SU-DHL-6 (cell line): ENCODE results near the gene MKI67.
"Not testable (repeated sequence)": the region's sequence is repeated elsewhere in the genome, so short reads cannot be mapped to it uniquely, and the experiment has no call there.

ENCODE experiments used
- H2AFZ ChIP-seq: fragments of 200-600 bp; sonication (generic); 2 replicates; pipeline ENCODE4 v1.6.1; 2014; ENCODE audit warnings: low read depth, mild to moderate bottlenecking, moderate library complexity, mixed read lengths, antibody characterized with exemption, low read length; ENCODE audit not compliant: severe bottlenecking
- H3F3A ChIP-seq: fragments of 200-600 bp; shearing (Covaris generic); 2 replicates; pipeline ENCODE4 v1.6.0; 2016; ENCODE audit warnings: antibody characterized with exemption, mild to moderate bottlenecking; ENCODE audit not compliant: insufficient read depth
- H3K27ac ChIP-seq: fragments of 200-600 bp; sonication (generic); 2 replicates; pipeline ENCODE4 v1.5.1; 2016; ENCODE audit warnings: low read depth, mild to moderate bottlenecking, low read length, moderate library complexity, mixed read lengths
- H3K27me3 ChIP-seq: fragments of 200-600 bp; sonication (generic), shearing (Covaris generic); 2 replicates; pipeline ENCODE4 v1.6.0; 2014; ENCODE audit warnings: mild to moderate bottlenecking, low read length
- H3K36me3 ChIP-seq: fragments of 200-600 bp; sonication (generic); 2 replicates; pipeline ENCODE4 v1.6.1; 2014; ENCODE audit warnings: mild to moderate bottlenecking, low read length, mixed read lengths
- H3K4me2 ChIP-seq: fragments of 300-600, 200-600 bp; shearing (Covaris generic), sonication (generic); 2 replicates; pipeline ENCODE4 v1.6.0; 2014; ENCODE audit warnings: low read length, low read depth, mild to moderate bottlenecking; ENCODE audit not compliant: poor library complexity, severe bottlenecking
- H3K4me3 ChIP-seq: fragments of 200-600 bp; sonication (generic); 2 replicates; pipeline ENCODE4 v1.5.1; 2014; ENCODE audit warnings: antibody characterized with exemption, low read length, mild to moderate bottlenecking, mixed read lengths; ENCODE audit not compliant: insufficient read depth, poor library complexity, severe bottlenecking
- H3K79me2 ChIP-seq: fragments of 200-600 bp; sonication (generic); 2 replicates; pipeline ENCODE4 v1.6.1; 2014; ENCODE audit warnings: mild to moderate bottlenecking, low read length, moderate library complexity; ENCODE audit not compliant: insufficient read depth
- H3K9ac ChIP-seq: fragments of 200-600 bp; sonication (generic); 2 replicates; pipeline ENCODE4 v1.7.0; 2014; ENCODE audit warnings: mild to moderate bottlenecking, low read length
- H3K9me2 ChIP-seq: fragments of 200-600 bp; sonication (generic); replicated peaks from 2 replicates; pipeline ENCODE4 v1.6.1; 2014; ENCODE audit warnings: low read length; ENCODE audit not compliant: insufficient read depth
- H3K9me3 ChIP-seq: fragments of 200-600 bp; sonication (generic); 2 replicates; pipeline ENCODE4 v1.6.1; 2014; ENCODE audit warnings: low read length, mixed read lengths; ENCODE audit not compliant: insufficient read depth
- H4K20me1 ChIP-seq: fragments of 200-600 bp; sonication (generic); 2 replicates; pipeline ENCODE4 v1.6.1; 2014; ENCODE audit warnings: low read depth, mild to moderate bottlenecking, antibody characterized with exemption, low read length, moderate library complexity, mixed read lengths
- EZH2phosphoT487 ChIP-seq: fragments of 200-600 bp; sonication (generic), shearing (Covaris generic); conservative IDR thresholded peaks from 2 replicates; pipeline ENCODE4 v1.6.1; 2018; ENCODE audit warnings: mild to moderate bottlenecking, antibody characterized with exemption, low read length, moderate library complexity, mixed read lengths
- TF ChIP-seq, protein P1 (sequence below): fragments of 200-600 bp; sonication (generic); IDR thresholded peaks from one replicate; pipeline ENCODE4 v1.5.1; 2017; ENCODE audit warnings: antibody characterized with exemption, mild to moderate bottlenecking, low read length, moderate library complexity; ENCODE audit not compliant: insufficient read depth, poor library complexity, severe bottlenecking

The MKI67 gene

DNA sequence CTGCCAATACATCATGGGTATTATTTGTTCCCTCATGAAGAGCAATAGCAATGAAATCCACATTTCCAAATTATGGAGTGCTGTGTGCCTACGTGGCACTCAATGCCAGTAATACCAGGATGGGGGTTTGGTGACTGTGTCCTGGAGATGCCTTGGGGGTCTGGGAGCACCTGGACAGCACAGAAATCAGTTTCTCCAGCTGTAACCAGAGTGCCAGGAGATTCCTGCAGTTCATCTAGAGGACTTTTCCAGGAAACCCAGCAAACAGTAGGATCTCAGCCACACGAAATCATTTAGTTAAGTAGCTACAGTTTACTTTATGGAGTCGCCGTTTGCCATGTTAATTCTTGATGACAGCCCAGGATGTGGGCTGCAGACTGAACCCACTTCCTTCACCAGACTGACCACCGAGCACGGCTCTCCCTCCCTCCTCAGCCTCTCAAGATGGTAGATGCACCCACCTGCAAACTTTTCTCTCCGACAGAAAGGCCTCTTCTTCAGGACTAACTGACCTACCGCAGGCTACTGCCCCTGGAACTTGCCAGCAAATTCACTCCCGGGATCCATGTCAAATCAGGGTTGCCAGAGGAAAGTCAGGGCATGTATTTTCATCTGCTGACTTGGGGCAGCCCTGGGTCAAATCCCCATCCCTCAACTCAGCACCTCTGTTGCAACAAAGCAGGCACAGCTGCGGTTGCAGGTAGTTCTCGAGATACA, 30.3 kb downstream of the MKI67 start:
- Histone ChIP-seq H3K36me3 (peaks cover 18% of the 10 kb centered on the region; the same call in 1 of the 2 replicates), H3K9ac (no peak overlapping the region), H3K9me2 (no peaks in the 10 kb centered on the region), H3F3A (peaks cover 46% of the 10 kb centered on the region), H3K27ac (no peak overlapping the region), H4K20me1 (no peaks in the 10 kb centered on the region), H3K9me3 (no peaks in the 10 kb centered on the region), H3K79me2 (no peaks in the 10 kb centered on the region), H2AFZ (no peak overlapping the region), H3K27me3 (no peaks in the 10 kb centered on the region), H3K4me2 (no peak overlapping the region), H3K4me3 (no peak overlapping the region)
- TF ChIP-seq, protein P1, sequence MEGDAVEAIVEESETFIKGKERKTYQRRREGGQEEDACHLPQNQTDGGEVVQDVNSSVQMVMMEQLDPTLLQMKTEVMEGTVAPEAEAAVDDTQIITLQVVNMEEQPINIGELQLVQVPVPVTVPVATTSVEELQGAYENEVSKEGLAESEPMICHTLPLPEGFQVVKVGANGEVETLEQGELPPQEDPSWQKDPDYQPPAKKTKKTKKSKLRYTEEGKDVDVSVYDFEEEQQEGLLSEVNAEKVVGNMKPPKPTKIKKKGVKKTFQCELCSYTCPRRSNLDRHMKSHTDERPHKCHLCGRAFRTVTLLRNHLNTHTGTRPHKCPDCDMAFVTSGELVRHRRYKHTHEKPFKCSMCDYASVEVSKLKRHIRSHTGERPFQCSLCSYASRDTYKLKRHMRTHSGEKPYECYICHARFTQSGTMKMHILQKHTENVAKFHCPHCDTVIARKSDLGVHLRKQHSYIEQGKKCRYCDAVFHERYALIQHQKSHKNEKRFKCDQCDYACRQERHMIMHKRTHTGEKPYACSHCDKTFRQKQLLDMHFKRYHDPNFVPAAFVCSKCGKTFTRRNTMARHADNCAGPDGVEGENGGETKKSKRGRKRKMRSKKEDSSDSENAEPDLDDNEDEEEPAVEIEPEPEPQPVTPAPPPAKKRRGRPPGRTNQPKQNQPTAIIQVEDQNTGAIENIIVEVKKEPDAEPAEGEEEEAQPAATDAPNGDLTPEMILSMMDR: no peak
- TF ChIP-seq EZH2phosphoT487: no peak

DNA sequence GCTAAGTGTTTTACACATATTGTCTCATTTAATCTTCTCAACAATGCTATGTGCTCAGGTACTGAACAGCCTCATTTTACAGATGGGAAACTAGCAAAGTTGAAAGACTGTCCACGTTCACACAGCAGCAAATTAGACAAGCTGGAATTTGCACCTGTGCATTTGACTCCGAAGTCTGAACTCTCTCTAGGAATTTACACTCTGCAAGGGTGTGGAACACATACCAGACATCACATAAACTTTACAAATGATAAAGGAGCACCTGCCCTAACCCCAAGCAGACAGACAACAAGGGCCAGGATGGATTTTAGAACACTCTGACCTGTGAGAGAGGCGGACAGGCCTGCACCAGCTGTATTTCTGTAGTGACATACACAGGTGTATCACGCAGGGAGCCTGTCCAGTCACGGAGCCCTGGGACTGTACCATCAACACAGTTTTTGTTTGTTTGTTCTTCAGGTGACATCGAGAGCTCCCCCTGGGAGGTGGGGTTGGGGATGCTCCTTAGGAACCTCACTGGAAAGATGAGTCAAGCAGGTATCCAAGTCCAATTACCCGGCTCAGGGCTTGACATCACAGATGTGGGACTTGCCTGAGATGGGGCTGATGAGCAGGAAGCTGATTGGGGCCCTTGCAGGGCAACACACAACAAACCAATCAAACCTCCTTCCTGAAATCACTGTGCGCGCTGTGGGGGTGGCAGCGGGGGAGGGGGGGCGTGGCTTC, 31.0 kb downstream of the MKI67 start:
- H3K4me2 ChIP-seq: no peak overlapping the region
- peaks cover 11% of the 10 kb centered on the region; the same call in 1 of the 2 replicates for H3K36me3 ChIP-seq
- no peaks in the 10 kb centered on the region for H3K79me2 ChIP-seq
- no peak overlapping the region for H3K9ac ChIP-seq
- no peaks in the 10 kb centered on the region for H3K9me2 ChIP-seq
- no peak overlapping the region for H2AFZ ChIP-seq
- H3K27ac ChIP-seq: no peak overlapping the region
- TF ChIP-seq EZH2phosphoT487: no peak
- TF ChIP-seq, protein P1: no peak
- no peaks in the 10 kb centered on the region for H4K20me1 ChIP-seq
- peaks cover 39% of the 10 kb centered on the region for H3F3A ChIP-seq
- H3K9me3 ChIP-seq: no peaks in the 10 kb centered on the region
- H3K4me3 ChIP-seq: no peak overlapping the region
- no peaks in the 10 kb centered on the region for H3K27me3 ChIP-seq

DNA sequence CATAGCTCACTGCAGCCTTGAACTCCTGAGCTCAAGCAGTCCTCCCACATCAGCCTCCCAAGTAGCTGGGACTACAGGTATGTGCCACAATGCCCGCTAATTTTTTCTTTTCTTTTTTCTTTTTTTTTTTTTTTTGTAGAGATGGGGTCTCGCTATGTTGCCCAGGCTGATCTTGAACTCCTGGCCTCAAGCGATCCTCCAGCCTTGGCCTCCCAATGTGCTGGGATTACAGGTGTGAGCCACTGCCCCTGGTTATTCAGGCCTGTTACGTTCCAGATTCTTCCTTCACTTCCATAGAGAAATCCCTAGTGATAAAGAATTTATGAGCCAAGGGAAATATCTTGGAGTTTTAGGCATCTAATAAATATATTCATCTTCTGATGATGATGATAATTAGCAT, 31.6 kb downstream of the MKI67 start:
- H3K27ac ChIP-seq, H3K4me2 ChIP-seq, H4K20me1 ChIP-seq, H2AFZ ChIP-seq, H3K79me2 ChIP-seq, H3K9me3 ChIP-seq, H3K36me3 ChIP-seq, H3K9ac ChIP-seq, H3K9me2 ChIP-seq, H3K27me3 ChIP-seq, H3K4me3 ChIP-seq: not testable (repeated sequence)
- peaks cover 36% of the 10 kb centered on the region for H3F3A ChIP-seq

DNA sequence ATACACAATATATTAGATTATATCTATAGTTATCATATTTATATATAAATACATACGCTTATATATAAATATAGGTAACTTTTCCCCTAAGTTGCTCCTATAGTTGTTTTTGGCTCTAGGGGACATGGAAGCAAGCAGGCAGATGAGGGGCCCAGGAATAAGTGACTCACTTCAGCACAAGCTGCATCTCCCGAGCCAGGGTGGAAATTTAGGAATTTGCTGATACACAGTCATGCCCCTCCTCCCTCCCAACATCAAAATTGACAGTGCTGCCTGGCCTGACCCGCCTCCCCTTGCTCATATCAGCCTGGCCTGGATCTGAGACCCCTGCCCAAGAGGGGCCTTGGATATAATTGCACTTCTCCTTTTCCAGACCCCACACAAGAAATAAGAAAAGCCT, 33.8 kb downstream of the MKI67 start:
- Histone ChIP-seq H3K79me2 (no peaks in the 10 kb centered on the region), H3K27ac (no peak overlapping the region), H3K9me3 (no peaks in the 10 kb centered on the region), H3K9ac (no peak overlapping the region), H4K20me1 (no peaks in the 10 kb centered on the region), H3F3A (peaks cover 23% of the 10 kb centered on the region), H3K27me3 (no peaks in the 10 kb centered on the region), H2AFZ (no peak overlapping the region), H3K4me3 (no peak overlapping the region), H3K9me2 (no peaks in the 10 kb centered on the region), H3K4me2 (no peak overlapping the region), H3K36me3 (no peaks in the 10 kb centered on the region)
- TF ChIP-seq EZH2phosphoT487: no peak
- TF ChIP-seq, protein P1: no peak
